ENCODE results near the gene CUX1.

GRCh38 chr7:102152672-102153598, 335.5 kb downstream of the CUX1 start:
- TF ChIP-seq CTCF (IDR thresholded peaks at IDR 0.05; ENCODE audit: low read depth, low read length, poor library complexity, severe bottlenecking) (no peak), EZH2phosphoT487 (IDR thresholded peaks at IDR 0.05; ENCODE audit: borderline replicate concordance, low read length) (no peak)
